ENCODE measurements around the gene HCK.

The HCK gene

GRCh38 chr20:32135983-32136515, 84.0 kb downstream of the HCK start:
- TF ChIP-seq, protein P1, sequence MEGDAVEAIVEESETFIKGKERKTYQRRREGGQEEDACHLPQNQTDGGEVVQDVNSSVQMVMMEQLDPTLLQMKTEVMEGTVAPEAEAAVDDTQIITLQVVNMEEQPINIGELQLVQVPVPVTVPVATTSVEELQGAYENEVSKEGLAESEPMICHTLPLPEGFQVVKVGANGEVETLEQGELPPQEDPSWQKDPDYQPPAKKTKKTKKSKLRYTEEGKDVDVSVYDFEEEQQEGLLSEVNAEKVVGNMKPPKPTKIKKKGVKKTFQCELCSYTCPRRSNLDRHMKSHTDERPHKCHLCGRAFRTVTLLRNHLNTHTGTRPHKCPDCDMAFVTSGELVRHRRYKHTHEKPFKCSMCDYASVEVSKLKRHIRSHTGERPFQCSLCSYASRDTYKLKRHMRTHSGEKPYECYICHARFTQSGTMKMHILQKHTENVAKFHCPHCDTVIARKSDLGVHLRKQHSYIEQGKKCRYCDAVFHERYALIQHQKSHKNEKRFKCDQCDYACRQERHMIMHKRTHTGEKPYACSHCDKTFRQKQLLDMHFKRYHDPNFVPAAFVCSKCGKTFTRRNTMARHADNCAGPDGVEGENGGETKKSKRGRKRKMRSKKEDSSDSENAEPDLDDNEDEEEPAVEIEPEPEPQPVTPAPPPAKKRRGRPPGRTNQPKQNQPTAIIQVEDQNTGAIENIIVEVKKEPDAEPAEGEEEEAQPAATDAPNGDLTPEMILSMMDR (IDR thresholded peaks at IDR 0.05; ENCODE audit: borderline replicate concordance, insufficient read depth, low read depth, low read length) = no peak
- H3K4me3 ChIP-seq (ENCODE audit: low read depth, low read length) = no peak overlapping the region

DNA sequence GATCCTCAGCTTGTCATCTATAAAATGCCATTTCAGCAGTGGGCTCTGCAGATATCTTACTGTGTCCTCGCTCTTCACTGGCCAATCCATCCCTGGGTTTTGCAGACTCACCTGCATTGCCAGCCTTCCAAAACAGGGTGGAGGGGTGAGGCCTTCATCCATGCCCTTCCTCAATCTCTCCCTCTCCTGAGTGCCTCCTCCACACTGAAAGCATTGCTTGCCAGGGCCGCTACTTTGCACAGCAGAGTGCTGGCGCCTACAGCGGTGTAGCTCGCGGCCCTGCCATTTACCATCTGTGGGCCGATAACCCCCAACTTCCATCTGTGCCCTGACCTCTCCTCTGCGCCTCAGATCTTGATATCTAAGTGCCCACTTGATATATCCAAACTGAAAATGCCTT, 86.9 kb downstream of the HCK start:
- no peak overlapping the region for H3K4me3 ChIP-seq (ENCODE audit: low read depth, low read length)
- TF ChIP-seq, protein P1 (IDR thresholded peaks at IDR 0.05; ENCODE audit: borderline replicate concordance, insufficient read depth, low read depth, low read length) = no peak

- H3K4me3 ChIP-seq (ENCODE audit: low read depth, low read length) = no peak overlapping the region
- TF ChIP-seq, protein P1 (IDR thresholded peaks at IDR 0.05; ENCODE audit: borderline replicate concordance, insufficient read depth, low read depth, low read length) = no peak
These were observed 87.9 kb downstream of the HCK start for GRCh38 chr20:32139947-32140346.

GRCh38 chr20:32140603-32141002, 88.6 kb downstream of the HCK start:
- TF ChIP-seq, protein P1 (IDR thresholded peaks at IDR 0.05; ENCODE audit: borderline replicate concordance, insufficient read depth, low read depth, low read length) = no peak
- H3K4me3 ChIP-seq (ENCODE audit: low read depth, low read length) = no peak overlapping the region

DNA sequence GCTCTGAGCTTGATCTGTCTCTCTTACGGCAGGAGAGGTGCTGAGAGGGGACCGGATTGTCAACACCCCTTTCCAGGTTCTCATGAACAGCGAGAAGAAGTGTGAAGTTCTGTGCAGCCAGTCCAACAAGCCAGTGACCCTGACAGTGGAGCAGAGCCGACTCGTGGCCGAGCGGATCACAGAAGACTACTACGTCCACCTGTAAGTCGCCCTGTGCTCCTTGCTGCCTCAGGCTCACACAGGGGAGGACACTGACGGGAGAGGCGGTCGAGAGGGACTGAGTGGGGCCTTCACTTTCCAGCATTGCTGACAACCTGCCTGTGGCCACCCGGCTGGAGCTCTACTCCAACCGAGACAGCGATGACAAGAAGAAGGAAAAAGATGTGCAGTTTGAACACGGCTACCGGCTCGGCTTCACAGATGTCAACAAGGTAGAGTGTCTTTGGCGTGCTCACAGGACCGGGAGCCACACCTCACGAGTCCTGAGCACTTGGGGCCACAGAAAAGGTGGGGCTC, 89.5 kb downstream of the HCK start:
- TF ChIP-seq, protein P1 (IDR thresholded peaks at IDR 0.05; ENCODE audit: borderline replicate concordance, insufficient read depth, low read depth, low read length) = no peak

GRCh38 chr20:32142088-32142487, 90.0 kb downstream of the HCK start:
- no peak overlapping the region for H3K4me3 ChIP-seq (ENCODE audit: low read depth, low read length)
- TF ChIP-seq, protein P1 (IDR thresholded peaks at IDR 0.05; ENCODE audit: borderline replicate concordance, insufficient read depth, low read depth, low read length) = no peak

More for the DNA sequence above, 89.5 kb downstream of the HCK start:
- no peak overlapping the region for H3K4me3 ChIP-seq (ENCODE audit: low read depth, low read length)

GRCh38 chr20:32142991-32143390, 90.9 kb downstream of the HCK start:
- TF ChIP-seq, protein P1 (IDR thresholded peaks at IDR 0.05; ENCODE audit: borderline replicate concordance, insufficient read depth, low read depth, low read length) = no peak
- H3K4me3 ChIP-seq (ENCODE audit: low read depth, low read length) = no peak overlapping the region
